ENCODE measurements around the gene NOB1.

NOB1 gene

DNA sequence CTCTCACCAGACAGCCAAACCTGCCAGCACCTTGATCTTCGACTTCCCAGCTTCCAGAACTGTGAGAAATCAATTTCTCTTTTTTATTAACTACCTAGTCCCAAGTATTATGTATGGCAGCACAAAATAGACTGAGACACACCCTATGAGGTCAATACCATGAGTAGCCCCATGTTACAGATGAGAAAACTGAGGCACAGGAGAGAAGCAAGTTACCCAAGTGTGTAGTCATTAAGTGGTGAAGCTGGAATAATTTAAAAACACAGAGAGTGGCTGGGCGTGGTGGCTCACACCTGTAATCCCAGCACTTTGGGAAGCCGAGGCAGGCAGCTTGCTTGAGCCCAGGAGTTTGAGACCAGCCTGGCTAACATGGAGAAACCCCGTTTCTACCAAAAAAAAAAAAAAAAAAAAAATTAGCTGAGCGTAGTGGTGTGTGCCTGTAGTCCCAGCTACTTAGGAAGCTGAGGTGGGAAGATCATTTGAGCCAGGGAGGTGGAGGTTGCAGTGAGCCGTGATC lies 33.2 kb downstream of the NOB1 start:
- DNase-seq (ENCODE audit: low read depth): no peak

DNA sequence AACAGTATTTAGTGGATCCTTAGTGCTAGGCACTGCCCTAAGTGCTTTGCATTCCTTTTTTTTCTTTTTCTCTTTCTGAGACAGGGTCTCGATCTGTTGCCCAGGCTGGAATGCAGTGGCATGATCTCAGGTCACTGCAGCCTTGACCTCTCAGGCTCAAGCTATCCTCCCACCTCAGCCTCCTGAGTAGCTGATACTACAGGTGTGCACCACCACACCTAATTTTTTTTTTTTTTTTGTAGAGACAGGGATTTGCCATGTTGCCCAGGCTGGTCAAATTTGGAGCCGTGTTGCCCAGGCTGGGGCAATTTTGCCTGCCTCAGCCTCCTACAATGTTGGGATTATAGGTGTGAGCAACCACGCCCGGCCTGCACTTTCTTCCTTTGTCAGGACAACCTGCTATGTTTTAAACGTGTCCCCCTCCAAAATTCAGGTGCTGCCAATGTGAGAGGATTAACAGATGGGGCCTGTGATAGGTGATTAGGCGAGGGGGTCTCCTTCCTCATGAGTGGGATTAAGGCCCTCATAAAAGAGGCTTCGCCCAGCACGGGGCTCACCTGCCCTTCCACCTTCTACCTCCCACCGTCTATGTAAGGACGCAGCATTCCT lies 33.8 kb downstream of the NOB1 start:
- no peak for DNase-seq (ENCODE audit: low read depth)

DNA sequence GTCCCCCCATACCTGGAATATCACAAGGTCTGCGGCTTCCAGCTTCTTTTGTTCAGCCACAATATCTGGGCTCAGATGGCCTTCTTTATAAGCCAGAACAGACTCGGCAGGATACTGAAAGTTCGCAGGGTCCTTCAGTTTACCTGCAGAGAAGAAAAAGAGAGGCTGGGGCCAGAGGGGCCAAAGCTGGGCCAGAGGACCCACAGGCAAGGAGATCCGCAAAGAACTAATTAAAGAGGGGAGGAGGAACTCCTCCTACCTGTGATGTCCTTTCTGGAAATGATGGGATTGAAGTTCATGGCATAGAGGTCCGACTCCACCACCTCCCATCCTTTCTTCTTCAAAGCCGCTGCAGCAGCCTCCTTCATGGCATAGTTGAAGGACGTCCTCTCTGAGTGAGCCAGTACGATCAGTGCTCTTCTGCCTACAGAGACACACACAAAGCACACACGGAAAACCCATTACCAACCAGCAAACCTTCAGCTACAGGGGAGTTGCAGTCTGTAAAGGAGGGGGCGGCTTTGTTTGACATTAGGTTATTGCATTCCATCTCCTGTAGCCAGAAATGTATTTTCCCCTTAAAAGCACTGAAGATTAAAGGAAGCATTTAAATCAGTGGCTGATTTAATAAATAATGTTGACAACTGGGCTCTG lies 36.5 kb downstream of the NOB1 start:
- DNase-seq (ENCODE audit: low read depth): no peak

DNA sequence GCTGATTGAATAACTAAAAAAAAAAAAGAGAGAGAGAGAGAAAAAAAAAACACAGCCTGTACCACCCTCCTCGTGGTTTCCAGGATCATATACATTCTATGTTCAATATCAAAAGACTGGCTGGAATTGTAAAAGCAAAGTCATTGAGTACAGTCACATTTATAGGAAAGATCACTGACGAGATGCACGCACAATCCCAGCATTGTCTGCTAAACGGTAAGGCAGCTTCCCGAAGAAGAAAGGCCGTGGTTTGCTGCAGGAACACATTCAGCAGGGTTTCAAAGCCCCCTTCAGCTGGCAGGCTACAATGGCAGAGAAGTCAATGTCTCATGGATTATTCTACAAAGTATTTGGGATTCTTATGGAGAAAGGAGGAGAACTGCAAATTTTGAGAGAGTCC lies 37.7 kb downstream of the NOB1 start:
- DNase-seq (ENCODE audit: low read depth): no peak

DNA sequence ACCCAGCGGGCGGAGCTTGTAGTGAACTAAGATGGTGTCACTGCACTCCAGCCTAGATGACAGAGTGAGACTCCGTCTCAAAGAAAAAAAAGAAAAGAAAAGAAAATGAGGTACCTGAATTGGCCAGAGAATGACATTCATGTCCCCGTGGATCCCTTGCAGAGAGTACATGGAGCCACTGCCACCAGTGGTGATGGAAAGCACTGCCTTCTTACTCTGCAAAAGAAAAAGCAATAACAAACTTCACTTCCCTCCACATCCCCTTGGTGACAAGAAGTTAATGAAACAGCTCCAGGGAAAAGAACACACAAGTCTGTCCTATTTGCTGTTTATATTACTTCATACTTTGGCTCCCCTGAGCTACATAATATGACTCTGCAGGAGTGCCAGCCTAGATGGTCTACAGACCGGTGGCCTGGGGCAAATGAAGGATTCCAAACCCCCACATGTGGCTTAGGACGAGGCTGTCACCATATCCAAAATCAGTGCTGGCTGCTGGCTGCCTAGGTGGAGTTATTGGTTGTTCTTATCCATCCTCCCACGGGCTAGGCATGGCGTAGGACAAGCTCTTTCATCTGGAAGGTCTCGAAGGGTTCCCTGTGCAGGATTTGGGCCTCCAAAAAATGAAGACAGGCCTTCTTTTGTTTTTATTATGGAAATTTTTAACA lies 41.7 kb downstream of the NOB1 start:
- DNase-seq (ENCODE audit: low read depth): no peak

DNA sequence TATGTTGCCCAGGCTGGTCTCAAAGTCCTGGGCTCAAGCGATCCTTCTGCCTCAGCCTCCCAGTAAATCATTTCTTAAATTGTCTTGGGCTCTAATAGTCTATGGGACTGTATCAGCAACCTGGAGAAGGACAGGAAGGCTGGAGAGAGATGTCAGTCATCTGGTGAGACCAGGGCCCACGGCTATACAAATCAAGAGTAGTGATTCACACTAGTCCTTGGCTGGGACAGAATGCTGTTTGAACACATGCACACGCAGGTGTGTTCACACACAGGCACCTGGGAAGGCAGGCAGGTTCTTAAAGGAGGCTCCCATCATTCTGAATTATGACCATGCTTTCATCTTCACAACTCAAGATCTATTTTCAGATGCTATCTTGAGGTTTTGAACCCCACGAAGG lies 42.4 kb downstream of the NOB1 start:
- DNase-seq (ENCODE audit: low read depth): no peak

DNA sequence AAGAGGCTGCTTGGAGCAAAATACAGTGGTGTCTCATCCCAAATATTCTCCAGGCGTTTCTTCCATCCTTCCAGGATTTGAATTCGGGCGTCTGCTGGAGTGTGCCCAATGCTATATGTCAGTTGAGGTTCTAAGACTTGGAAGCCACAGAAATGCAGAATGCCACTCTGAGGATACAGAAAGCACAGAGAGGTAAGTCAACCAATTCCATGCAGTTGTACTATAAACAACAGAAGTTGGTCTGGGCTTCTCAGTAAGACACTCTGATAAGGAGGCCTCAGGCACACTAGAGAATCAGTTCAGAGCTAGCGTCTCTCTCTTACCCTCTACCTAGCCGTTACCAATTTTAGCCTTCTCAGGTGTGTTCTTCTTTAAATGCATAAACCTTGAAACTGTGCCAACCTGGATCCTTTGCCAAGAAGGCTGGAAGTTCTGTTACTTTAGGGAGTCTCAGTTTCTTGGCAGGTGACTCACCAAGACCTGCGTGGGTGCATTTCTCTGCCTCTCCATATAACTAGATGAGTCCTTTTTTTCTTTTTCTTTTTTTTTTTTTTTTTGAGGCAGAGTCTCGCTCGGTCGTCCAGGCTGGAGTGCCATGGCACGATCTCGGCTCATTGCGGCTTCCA lies 43.5 kb downstream of the NOB1 start:
- DNase-seq (ENCODE audit: low read depth): no peak

DNA sequence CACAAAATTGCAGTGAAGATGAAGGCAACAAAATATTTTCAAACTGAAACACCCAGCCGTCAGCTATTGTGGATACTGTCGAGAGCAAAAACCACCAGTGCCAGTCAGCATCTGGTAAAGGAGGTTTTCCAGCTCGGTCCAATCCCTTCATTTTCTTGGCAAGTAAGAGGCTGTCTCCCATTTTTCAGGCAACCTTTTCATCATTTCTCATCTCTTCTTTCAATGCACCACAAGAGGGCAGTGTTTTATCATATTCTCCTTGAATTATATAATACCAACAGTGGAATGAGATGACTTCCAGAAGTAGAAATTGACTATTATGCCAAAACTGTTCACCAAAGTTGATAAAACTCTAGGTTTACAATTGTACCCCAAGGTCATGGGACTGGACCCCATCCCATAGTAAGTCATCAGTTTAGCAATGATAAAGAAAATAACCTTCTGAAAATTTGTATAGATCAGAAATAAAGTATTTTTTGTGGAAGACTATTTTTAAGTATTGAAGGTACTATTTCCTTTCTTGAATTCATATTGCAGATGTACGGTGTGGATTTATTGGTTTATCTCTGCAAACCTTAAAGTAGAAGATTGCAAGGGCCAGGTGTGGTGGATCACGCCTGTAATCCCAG lies 45.2 kb downstream of the NOB1 start:
- DNase-seq (ENCODE audit: low read depth): peak; percentile 32

DNA sequence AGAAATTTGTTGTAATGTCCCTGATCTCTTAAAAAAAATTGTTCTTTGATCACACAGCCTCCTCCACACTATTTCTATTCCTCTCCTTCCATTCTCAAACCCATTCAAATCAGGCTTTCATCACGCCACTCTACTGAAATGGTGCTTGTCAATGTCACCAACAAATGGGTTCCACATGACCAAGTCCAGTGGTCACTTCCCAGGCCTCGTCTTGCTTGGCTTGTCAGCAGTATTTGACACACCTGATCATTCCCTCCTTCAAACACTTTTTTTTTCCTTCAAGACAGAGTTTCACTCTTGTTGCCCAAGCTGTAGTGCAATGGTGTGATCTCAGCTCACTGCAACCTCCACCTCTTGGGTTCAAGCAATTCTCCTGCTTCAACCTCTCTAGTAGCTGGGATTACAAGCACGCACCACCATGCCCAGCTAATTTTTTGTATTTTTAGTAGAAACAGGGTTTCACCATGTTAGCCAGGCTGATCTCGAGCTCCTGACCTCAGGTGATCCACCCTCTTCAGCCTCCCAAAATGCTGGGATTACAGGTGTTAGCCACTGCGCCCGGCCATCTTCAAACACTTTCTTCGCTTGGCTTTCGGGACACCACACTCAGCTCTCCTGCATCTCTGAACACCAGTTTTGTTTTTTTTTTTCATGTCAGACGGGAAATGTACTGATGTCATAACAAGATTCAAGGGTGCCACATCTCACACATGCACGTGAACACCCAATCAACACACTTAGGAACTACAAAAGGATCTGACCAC lies 46.6 kb downstream of the NOB1 start:
- no peak for DNase-seq (ENCODE audit: low read depth)

DNA sequence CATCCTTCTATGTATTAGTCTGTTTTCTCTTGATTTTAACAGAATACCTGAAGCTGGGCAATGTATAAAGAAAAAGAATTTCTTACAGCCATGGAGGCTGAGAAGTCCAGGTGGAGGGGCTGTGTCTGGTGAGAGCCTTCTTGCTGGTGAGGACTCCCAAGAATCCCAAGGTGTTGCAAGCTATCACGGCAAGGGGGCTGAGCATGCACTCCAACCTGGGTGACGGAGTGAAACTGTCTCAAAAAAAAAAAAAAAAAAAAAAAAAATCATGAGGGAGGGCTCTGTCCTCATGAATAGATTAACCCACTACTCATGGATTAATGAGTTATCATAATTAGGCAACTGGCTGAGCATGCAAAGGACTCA lies 47.8 kb downstream of the NOB1 start:
- DNase-seq (ENCODE audit: low read depth): no peak

DNA sequence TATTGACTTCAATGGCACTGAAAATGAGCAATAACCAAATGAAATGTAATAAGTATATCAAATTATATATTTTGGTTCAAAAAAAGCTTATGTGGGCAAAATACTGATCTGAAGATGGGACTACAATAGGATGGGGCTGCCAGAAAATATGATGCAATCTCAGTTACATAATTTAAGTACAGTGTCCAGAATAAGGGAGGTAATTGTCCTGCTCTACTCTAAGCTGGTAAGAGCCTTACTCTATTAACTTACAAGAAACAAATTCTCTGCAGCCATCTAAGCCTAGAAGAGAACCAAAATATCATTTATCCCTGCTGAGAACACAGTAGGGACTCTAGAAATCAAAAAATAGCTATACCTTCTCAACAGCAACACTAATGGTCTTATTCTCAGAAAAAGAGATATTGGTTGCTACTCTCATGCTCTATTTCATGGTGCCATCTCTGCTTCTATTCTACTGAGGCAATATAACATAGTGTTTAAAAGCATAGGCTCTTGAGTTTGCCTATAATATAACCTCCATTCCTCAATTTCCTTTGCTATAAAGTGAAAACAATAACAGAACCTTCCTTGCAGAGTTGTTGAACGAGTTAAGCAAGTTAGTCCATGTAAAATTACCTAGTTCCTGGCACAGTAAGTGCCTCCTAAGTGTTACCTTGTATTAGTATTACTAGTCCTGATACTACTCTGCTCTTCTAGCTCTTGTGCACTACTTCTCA lies 48.3 kb downstream of the NOB1 start:
- no peak for DNase-seq (ENCODE audit: low read depth)

DNA sequence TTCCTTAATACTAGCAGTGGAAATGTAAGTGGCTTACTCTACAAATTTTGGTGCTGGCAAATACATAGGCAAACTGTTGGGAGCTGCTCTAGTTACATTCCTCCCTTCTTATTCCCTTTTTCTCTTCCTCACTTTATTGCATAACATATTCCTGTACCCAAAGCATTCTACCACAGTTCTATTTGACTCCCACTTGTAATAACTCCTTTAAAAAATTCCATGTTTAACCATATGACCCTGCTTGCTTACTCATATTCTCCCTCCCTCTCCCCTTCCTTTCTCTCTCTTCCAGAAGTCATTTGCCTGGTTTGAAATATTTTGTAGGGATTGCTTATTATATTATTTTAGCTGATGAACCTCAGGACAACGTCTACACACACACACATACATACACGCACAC lies 51.1 kb downstream of the NOB1 start:
- DNase-seq (ENCODE audit: low read depth): no peak

DNA sequence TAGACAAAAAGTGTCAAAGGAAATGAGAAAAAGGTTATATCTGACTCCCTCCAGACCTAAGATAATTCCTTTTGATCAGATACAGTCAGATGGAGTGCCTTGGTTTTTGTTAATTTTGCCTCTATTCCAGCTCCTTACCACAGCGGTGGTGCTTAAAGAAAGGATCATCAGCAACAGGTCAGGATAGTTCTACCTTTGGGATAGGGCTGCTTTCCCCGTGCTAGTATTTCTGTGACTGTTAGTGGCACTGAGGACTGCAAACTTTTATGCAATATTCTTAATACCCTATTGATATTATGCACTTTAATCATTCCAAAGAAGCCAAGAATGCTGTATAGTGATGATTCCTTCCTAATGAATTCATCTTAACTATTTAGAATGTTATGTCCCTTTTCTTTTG lies 52.9 kb downstream of the NOB1 start:
- DNase-seq (ENCODE audit: low read depth): no peak

DNA sequence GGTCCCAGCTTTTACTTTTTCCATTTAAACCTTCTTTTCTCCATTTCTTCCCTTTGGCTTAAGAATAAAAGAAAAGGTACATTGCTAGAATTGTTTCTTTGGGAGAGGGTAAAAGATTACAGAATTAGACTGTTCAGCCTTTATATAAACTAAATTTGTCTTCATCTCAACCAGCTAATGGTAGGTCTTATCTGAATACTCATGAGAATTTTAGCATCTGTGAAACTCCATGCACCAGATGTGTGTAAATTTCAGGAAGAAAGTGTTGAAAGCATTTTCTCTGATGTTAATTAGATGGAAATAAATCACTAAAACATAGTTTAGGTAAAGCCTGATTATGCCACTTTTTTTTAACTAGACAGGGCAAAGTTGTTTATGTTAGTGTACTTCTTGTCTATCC lies 53.3 kb downstream of the NOB1 start:
- no peak for DNase-seq (ENCODE audit: low read depth)

DNA sequence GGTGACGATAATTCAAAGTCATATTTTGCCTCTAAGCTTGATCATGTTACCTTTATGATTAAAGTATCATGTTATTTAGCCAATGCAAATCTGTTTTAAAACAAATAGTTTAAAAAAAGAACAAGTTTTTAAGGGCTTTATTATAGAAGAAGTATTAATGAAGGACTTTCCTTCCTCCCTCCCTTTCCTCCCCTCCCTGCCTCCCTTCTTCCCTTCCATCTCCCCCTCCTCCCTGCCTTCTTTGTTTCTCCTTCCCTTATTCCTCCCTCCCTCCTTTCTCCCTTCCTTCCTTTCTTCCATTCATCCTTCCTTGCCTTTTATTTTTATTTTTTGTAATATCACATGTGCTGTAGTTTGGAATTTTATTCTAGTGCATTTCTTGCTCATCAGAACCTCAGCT lies 54.8 kb downstream of the NOB1 start:
- no peak for DNase-seq (ENCODE audit: low read depth)

DNA sequence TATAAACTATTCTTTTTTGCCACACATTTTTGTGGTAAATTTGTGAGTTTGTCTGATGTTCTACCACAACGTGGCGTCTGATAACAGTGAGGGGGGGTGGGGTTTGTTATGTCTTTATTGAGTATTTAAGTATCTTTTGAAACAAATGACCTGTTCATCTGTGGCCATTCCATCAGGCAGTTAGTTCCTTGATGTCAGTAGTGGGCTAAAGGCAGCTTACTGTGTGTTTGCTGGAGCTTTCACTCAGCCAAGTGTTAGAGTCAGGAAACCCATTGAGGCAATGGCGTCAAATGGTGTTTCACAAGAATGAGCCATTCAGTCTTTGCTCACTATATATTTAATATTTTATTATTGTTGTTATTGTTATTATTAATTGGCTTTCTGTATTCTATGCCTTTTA lies 56.3 kb downstream of the NOB1 start:
- DNase-seq (ENCODE audit: low read depth): no peak

DNA sequence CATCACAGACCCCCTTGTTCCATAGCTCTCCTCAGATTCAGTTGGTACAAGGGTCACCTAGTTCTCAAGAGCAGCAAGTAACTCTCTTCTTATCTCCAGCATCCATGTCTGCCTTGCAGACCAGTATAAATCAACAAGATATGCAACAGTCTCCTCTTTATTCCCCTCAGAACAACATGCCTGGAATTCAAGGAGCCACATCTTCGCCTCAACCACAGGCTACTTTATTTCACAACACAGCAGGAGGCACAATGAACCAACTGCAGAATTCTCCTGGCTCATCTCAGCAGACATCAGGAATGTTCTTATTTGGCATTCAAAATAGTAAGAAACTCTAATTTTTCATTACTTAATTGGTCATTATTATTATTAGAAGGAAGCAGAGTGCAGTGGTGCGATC lies 60.8 kb downstream of the NOB1 start:
- no peak for DNase-seq (ENCODE audit: low read depth)

DNA sequence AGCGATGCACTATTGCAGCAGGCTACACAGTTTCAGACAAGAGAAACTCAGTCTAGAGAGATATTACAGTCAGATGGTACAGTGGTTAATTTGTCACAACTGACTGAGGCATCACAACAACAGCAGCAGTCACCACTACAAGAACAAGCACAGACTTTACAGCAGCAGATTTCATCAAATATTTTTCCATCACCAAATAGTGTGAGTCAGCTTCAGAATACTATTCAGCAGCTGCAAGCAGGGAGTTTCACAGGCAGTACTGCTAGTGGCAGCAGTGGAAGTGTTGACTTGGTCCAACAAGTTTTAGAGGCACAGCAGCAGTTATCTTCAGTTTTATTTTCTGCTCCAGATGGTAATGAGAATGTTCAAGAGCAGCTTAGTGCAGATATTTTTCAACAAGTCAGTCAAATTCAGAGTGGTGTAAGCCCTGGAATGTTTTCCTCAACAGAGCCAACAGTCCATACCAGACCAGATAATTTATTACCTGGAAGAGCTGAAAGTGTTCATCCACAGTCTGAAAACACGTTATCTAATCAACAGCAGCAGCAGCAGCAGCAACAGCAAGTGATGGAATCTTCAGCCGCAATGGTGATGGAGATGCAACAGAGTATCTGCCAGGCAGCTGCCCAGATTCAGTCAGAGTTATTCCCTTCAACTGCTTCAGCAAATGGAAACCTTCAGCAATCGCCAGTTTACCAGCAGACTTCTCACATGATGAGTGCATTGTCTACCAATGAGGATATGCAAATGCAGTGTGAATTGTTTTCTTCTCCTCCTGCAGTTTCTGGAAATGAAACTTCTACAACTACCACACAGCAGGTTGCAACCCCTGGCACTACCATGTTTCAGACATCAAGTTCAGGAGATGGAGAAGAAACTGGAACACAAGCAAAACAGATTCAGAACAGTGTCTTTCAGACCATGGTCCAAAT lies 62.5 kb downstream of the NOB1 start:
- DNase-seq (ENCODE audit: low read depth): no peak

All from HS-5 (cell line).